IPS DF 4.7 (cell line): Measurements from ENCODE around the gene TRAF2.
"Not testable (repeated sequence)": the region's sequence is repeated elsewhere in the genome, so short reads cannot be mapped to it uniquely, and the experiment has no call there.

Source experiments
- DNase-seq: peaks from one replicate; pipeline ENCODE4 v3.0.0-alpha.2; 2013; ENCODE audit warnings: low spot score; ENCODE audit errors: extremely low read depth

Gene TRAF2

GRCh38 chr9:136881691-136882108 lies 4.6 kb upstream of the TRAF2 start:
- no peak for DNase-seq

- DNase-seq: no peak
Measured at GRCh38 chr9:136882109-136882946, 4.0 kb upstream of the TRAF2 start.

- not testable (repeated sequence) for DNase-seq
Measured at GRCh38 chr9:136882947-136883283, 3.4 kb upstream of the TRAF2 start.

DNA sequence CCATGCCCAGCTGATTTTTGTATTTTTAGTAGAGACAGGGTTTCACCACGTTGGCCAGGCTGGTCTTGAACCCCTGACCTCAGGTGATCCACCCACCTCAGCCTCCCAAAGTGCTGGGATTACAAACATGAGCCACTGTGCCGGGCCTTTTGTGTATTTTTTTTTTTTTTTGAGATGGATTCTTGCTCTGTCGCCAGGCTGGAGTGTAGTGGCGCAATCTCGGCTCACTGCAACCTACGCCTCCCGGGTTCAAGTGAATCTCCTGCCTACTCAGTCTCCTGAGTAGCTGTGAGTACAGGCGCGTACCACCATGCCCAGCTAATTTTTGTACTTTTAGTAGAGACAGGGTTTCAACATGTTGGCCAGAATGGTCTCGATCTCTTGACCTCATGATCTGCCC lies 2.6 kb upstream of the TRAF2 start:
- DNase-seq: not testable (repeated sequence)

- DNase-seq: no peak
Measured at GRCh38 chr9:136886610-136887597, 588 bp downstream of the TRAF2 start.

DNA sequence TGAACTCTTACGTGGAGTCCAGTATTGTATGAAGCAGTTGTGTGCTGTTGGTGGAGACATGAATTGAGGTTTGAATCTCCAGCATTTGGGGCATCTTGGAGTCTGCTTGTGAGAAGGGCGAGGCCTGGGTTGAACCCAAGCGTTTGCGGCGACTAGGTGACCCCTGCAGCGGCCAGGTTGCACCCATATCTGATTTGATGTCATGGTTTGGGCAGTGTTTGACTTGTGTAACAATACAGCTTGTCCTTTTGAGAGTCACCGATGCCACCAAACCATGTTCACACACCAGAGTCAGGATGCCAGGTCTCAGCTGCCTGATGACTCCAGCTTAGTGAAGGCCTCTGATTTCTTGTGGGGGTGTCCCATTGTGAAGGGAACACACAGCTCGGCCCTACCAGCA lies 2.1 kb downstream of the TRAF2 start:
- DNase-seq: no peak

DNA sequence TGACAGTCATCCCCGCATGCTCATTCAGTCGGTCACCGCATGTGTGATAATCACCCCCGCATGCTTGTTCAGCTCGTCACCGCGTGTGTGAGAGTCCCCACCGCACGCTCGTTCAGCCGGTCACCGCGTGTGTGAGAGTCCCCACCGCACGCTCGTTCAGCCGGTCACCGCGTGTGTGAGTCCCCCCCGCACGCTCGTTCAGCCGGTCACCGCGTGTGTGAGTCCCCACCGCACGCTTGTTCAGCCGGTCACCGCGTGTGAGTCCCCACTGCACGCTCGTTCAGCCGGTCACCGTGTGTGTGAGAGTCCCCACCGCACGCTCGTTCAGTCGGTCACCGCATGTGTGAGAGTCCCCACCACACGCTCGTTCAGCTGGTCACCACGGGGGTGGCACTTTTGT lies 3.5 kb downstream of the TRAF2 start:
- DNase-seq: no peak

DNA sequence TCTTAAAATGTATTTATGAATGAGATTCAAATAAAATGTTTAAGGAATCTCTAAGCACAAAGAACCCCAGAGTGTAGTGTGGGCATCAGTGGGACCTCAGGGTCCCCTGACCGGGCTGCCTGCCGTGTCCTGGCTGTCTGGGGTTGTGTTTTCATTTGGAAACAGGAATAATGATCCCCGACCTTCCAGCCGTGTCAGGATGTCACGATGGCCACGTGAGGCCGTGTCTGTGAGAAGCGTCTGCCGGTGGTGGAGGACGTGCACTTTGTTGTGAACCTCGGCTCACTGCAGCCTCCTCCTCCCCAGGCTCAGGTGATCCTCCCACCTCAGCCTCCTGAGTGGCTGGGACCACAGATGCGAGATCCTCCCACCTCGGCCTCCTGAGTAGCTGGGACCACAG lies 4.3 kb downstream of the TRAF2 start:
- DNase-seq: no peak

GRCh38 chr9:136896027-136896426 lies 9.7 kb downstream of the TRAF2 start:
- no peak for DNase-seq

DNA sequence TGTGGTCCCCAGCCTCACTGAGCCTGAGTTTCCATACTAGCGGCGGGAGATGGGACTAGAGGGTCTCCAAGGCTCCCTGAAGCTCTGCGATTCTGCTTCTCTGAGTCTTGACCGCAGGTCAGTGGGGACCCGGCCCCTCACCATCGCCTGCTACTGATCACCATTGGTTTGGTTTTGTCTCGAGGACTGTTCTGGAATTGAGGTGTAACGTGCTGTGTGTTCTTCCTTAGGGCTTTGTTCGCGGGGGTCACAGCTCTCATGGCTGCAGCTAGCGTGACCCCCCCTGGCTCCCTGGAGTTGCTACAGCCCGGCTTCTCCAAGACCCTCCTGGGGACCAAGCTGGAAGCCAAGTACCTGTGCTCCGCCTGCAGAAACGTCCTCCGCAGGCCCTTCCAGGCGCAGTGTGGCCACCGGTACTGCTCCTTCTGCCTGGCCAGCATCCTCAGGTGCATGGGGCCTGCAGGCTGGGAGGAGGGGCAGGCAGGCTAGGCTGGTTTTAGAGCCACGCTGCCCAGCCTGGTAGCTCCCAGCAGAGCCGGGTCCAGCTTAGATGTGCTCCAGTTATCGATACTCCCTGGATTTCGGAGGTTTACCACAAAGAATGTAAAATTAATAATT lies 12.3 kb downstream of the TRAF2 start:
- no peak for DNase-seq

DNA sequence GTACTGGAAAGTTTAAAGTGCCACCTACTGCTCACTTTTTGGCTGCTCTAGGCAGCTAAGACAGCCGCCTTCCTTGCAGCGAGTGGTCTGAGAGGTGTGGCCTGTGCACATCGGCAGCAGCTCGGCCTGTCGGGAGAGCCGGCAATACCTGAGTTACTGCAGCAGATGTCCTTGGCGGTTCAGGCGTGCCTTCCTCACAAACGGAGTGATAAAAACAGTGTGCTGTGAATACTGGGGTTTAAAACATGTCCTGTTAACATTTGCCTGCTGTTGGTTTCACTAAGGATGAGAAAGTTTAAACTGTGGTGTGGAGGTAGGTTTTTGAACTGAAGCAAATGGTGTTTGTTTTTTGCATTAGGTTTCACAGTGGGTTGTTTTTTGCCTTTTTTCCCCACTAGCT lies 12.9 kb downstream of the TRAF2 start:
- no peak for DNase-seq

GRCh38 chr9:136900556-136900955 lies 14.2 kb downstream of the TRAF2 start:
- no peak for DNase-seq

- no peak for DNase-seq
Measured at GRCh38 chr9:136900988-136901515, 14.7 kb downstream of the TRAF2 start.

- DNase-seq: no peak
Measured at GRCh38 chr9:136901516-136902258, 15.4 kb downstream of the TRAF2 start.

- no peak for DNase-seq
Measured at GRCh38 chr9:136902259-136902821, 16.0 kb downstream of the TRAF2 start.

- DNase-seq: no peak
Measured at GRCh38 chr9:136903041-136903554, 16.8 kb downstream of the TRAF2 start.

DNA sequence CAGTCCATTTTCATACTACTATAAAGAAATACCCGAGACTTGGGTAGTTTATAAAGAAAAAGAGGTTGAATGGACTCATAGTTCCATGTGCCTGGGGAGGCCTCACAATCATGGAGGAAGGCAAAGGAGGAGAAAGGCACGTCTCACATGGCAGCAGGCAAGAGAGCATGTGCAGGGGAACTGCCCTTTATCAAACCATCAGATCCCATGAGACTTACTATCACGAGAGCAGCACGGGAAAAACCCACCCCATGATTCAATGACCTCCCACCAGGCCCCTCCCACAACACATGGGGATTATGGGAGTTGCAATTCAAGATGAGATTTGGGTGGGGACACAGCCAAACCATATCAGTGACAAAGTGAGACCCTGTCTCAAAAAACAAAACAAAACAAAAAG lies 19.9 kb downstream of the TRAF2 start:
- no peak for DNase-seq

DNA sequence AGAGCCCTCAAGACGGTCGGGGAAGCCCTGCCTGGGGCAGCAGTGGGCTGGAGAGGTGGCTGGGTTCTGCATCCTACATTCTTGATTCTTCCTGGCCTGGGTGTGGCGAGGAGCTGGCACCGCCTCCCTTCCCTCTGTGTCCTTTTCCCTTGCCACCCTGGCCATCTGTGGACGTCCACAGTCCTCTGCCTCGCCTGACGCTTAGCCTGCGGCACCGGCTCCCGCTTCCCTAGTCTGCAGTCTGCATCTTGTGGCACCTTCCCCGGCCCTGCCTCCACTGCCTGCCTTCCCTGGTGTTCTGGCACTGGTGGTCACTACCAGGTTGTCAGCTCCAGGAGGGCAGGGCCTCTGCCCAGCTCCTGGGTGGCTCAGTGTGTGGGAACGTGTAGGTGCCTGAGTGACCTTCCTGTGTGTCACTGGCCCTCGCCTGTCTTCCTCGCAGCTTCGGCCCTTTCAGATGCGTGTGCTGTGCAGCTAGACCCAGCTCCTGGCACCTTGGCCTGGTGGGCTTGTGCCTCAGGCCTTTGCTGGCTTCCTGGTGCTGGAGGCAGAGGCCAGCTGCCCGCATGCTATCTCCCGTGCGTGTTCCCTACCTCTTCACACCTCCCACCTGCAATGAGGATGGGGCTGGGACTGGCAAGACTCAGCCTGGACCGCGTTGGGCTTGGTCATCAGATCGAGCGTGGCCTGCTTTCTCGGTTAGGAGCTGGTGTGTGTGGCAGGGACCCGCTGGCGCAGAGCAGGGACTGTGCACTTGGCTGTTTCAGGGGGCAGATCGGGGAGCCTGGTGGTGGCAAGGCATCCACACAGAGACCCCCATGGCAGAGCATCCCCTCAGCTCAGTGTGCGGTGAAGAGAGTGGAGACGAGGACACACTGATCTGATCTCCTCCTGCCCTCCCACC lies 20.9 kb downstream of the TRAF2 start:
- DNase-seq: no peak

- no peak for DNase-seq
Measured at GRCh38 chr9:136910197-136910900, 24.0 kb downstream of the TRAF2 start.
